ENCODE data around the gene ATP8B3. TPM values are rescaled to one million over a fixed set of nuclear protein-coding genes. Genes with fewer than 3 reads are reported as not detected.

Gene ATP8B3
- total RNA-seq, 4 donors from 2014 or later: 0.88 to 2.4 (median 1.9) TPM

- ATAC-seq (ENCODE audit: low FRiP score) (no peak), DNase-seq (ENCODE audit: low spot score) (no peak)
- TF ChIP-seq CTCF (IDR thresholded peaks at IDR 0.05): no peak
These were observed 27.8 kb upstream of the ATP8B3 start for GRCh38 chr19:1839658-1840540.

DNA sequence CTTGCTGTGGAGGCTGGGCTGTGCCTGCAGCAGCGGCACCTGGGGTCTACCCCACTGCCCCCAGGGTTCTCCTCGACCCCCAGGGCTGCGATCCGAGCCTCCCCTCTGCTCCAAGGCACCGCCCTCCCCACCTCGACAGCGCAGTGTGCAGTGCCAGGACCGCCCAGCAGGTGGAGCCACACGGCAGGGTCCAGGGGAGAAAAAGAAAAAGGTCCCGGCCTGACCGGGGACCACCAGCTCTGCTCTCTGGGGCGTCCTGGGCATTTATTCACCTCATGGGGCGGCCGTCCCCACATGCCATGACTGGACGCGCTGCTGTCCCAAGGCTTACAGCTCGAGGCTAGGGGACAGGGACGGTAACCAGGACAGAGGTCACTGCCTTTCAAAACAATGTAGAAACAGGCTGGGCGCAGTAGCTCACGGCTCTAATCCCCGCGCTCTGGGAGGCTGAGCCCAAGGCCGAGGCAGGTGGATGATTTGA lies 25.6 kb upstream of the ATP8B3 start:
- TF ChIP-seq CTCF (IDR thresholded peaks at IDR 0.05): peak in 2 of 3 donors; percentile 35 to 52
- DNase-seq (ENCODE audit: low spot score) (no peak), ATAC-seq (ENCODE audit: low FRiP score) (no peak)

GRCh38 chr19:1837222-1837565 lies 25.1 kb upstream of the ATP8B3 start:
- DNase-seq (ENCODE audit: low spot score) (no peak), ATAC-seq (ENCODE audit: low FRiP score) (no peak)
- no peak for TF ChIP-seq CTCF (IDR thresholded peaks at IDR 0.05)

DNA sequence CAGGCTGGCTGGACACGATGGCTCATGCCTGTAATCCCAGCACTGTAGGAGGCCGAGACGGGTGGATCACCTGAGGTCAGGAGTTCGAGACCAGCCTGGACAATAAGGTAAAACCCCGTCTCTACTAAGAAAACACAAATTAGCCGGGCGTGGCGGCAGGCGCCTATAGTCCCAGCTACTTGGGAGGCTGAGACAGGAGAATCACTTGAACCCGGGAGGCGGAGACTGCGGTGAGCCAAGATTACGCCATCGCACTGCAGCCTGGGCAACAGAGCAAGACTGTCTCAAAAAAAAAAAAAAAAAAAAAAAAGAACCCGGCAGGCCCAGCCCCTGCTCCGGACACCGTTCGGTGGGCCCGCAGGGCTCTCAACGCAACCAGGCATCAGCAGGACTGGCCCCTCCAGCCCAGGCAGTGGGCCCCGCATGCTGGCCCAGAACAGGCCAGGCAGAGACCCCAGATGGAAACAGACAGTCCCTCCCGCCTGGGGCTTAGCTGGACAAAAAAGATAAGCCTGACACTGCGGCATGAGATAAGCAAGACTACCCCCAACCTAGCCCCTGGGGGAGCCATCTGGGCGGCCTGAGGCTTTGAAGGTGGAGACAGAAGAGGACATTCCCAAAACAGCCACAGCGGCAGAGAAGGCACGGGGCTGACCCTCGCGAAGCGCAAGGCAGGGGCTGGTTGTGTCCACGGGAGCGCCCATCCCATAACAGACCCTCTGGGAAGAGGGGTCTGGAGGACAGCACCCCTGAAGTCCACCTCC lies 24.6 kb upstream of the ATP8B3 start:
- TF ChIP-seq CTCF (IDR thresholded peaks at IDR 0.05): no peak
- DNase-seq (ENCODE audit: low spot score) (no peak), ATAC-seq (ENCODE audit: low FRiP score) (no peak)

GRCh38 chr19:1833540-1833939 lies 21.5 kb upstream of the ATP8B3 start:
- TF ChIP-seq CTCF (IDR thresholded peaks at IDR 0.05): no peak
- DNase-seq (ENCODE audit: low spot score): no peak
- peak; percentile 1 for ATAC-seq (ENCODE audit: low FRiP score)

- ATAC-seq (ENCODE audit: low FRiP score) (no peak), DNase-seq (ENCODE audit: low spot score) (no peak)
- TF ChIP-seq CTCF (IDR thresholded peaks at IDR 0.05): no peak
These were observed 20.1 kb upstream of the ATP8B3 start for GRCh38 chr19:1832046-1832663.
